K562 (cell line): ENCODE results near the gene CNGB1.

Experiments used
- ELK1 ChIP-seq: sonication (generic); formaldehyde crosslinking; IDR thresholded peaks from 2 replicates; pipeline ENCODE4 v1.8.1; 2022; ENCODE audit warnings: missing genetic modification reagents
- EP300 ChIP-seq: IDR thresholded peaks from 2 replicates; pipeline ENCODE4 v1.6.1; 2012; ENCODE audit warnings: low read length, improper control_type of control experiment
- NONO ChIP-seq, 2 experiments: fragments of 200-400 bp in 1 of 2; fragments of 450-650 bp in 1 of 2; formaldehyde crosslinking in 1 of 2; IDR thresholded peaks; 2 replicates each; pipeline ENCODE4 v1.6.1; 2017; ENCODE audit warnings: low read depth in 2 of 2, mild to moderate bottlenecking in 2 of 2, moderate library complexity in 2 of 2, low read length in 1 of 2

- no peak for TF ChIP-seq ELK1 (CRISPR knock-in tag)
- TF ChIP-seq NONO (IDR thresholded peaks at IDR 0.05; ENCODE audit: low read depth in 2 of 2, low read length in 1 of 2) = no peak
- TF ChIP-seq EP300 = no peak
Measured at GRCh38 chr16:58000706-58001676, 30.1 kb upstream of the CNGB1 start, which contains the start of gene USB1.
